Naive thymus-derived CD8-positive, alpha-beta T cell (primary cell): ENCODE data around the gene MAPK12. TPM values are rescaled to one million over a fixed set of nuclear protein-coding genes. Genes with fewer than 3 reads are reported as not detected.
"Not testable (repeated sequence)": the region's sequence is repeated elsewhere in the genome, so short reads cannot be mapped to it uniquely, and the experiment has no call there.

Source experiments
- ATAC-seq, 2 donors: fragments of 150-1000 bp; cut with Tn5 transposase in 1 of 2; sonication (Bioruptor Pico), chemical (Tn5 transposase) in 1 of 2; 1 replicate in 1 of 2; 2 replicates in 1 of 2; pipeline ENCODE4 v1.10.0; 2021; ENCODE audit warnings: mild to moderate bottlenecking in 2 of 2, moderate library complexity in 2 of 2
- POLR2A ChIA-PET: fragments of 350-600 bp; sonication (Branson Sonifier 250); formaldehyde crosslinking; loops from one replicate; lab custom pipeline; 2021; ENCODE audit warnings: antibody characterized with exemption; lab: Charles Lee
- DNase-seq, 10 donors: peaks; one replicate each; pipeline versions ENCODE4 v3.0.0 to v3.0.0-alpha.2; 2020 to 2022
- H3K27ac Mint-ChIP-seq, 10 donors: one replicate each; pipeline ENCODE4 v1.8.0; 2020 to 2022; ENCODE audit warnings: mild to moderate bottlenecking in 10 of 10, mixed read lengths in 10 of 10, moderate library complexity in 4 of 10, inconsistent platforms in 1 of 10
- H3K27me3 Mint-ChIP-seq, 5 donors: one replicate each; pipeline ENCODE4 v1.8.0; 2021 to 2022; ENCODE audit warnings: mixed read lengths in 5 of 5
- H3K36me3 Mint-ChIP-seq, 3 donors: one replicate each; pipeline ENCODE4 v1.8.0; 2020 to 2022; ENCODE audit warnings: mixed read lengths in 3 of 3, mild to moderate bottlenecking in 2 of 3, inconsistent platforms in 1 of 3
- H3K4me1 Mint-ChIP-seq, 4 donors: one replicate each; pipeline ENCODE4 v1.8.0; 2021 to 2022; ENCODE audit warnings: mixed read lengths in 4 of 4
- H3K4me3 Mint-ChIP-seq, 10 donors: one replicate each; pipeline ENCODE4 v1.8.0; 2020 to 2022; ENCODE audit warnings: mild to moderate bottlenecking in 10 of 10, mixed read lengths in 10 of 10, moderate library complexity in 6 of 10, inconsistent platforms in 1 of 10
- H3K9me3 Mint-ChIP-seq, 9 donors: one replicate each; pipeline ENCODE4 v1.8.0; 2020 to 2022; ENCODE audit warnings: mixed read lengths in 9 of 9, mild to moderate bottlenecking in 3 of 9, inconsistent platforms in 1 of 9, moderate library complexity in 1 of 9
- polyA plus RNA-seq, 3 donors: library from polyadenylated mRNA; unstranded; fragments of 300-500 nt; fragmentation: Illumina TruSeq; gene quantifications; one replicate each; pipeline ENCODE4 v1.2.3, GENCODE V29; 2021
- total RNA-seq, 8 experiments: library from RNA in 2 of 8; stranded (reverse) in 2 of 8; gene quantifications; one replicate each; pipeline ENCODE4 v1.2.3 and lab custom pipeline; 2021 to 2026

The MAPK12 gene
- total and polyA plus RNA-seq, 5 experiments from 2014 or later = 0.02 to 2.9 (median 1.1) TPM; not detected in 1

DNA sequence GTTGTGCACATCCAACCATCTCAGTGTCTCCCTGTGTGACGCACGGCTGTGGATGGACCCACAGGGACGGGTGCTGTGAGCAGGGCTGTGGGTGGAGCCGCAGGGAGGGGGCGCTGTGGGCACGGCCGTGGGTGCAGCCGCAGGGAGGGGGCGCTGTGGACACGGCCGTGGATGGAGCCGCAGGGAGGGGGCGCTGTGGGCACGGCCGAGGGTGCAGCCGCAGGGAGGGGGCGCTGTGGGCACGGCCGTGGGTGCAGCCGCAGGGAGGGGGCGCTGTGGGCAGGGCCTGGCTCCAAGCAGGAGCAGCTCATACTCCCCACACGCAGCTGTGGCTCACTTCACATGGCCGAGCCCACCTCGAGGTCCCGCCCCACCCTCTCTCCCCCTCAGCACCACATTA lies 14.7 kb upstream of the MAPK12 start:
- Mint-ChIP-seq H3K9me3 (no peaks in the 10 kb centered on the region), H3K36me3 (peaks cover 0 to 6% (median 0%) of the 10 kb centered on the region in 3 donors), H3K27me3 (peaks cover 0 to 4% (median 0%) of the 10 kb centered on the region in 5 donors), H3K27ac (no peak overlapping the region), H3K4me1 (peaks cover 5 to 14% (median 8%) of the 10 kb centered on the region in 4 donors), H3K4me3 (no peak overlapping the region)
- POLR2A ChIA-PET = interaction anchor here (0.8 to 1.3 kb wide), 5 partner anchors 32 to 66 kb away, joined by 3 to 6 read pairs (median 4); partner anchors contain the start of gene DENND6B
- DNase-seq (peak in 6 of 10 donors; percentile 33 to 75 (median 48)), ATAC-seq (peak; percentile 78 to 86)

DNA sequence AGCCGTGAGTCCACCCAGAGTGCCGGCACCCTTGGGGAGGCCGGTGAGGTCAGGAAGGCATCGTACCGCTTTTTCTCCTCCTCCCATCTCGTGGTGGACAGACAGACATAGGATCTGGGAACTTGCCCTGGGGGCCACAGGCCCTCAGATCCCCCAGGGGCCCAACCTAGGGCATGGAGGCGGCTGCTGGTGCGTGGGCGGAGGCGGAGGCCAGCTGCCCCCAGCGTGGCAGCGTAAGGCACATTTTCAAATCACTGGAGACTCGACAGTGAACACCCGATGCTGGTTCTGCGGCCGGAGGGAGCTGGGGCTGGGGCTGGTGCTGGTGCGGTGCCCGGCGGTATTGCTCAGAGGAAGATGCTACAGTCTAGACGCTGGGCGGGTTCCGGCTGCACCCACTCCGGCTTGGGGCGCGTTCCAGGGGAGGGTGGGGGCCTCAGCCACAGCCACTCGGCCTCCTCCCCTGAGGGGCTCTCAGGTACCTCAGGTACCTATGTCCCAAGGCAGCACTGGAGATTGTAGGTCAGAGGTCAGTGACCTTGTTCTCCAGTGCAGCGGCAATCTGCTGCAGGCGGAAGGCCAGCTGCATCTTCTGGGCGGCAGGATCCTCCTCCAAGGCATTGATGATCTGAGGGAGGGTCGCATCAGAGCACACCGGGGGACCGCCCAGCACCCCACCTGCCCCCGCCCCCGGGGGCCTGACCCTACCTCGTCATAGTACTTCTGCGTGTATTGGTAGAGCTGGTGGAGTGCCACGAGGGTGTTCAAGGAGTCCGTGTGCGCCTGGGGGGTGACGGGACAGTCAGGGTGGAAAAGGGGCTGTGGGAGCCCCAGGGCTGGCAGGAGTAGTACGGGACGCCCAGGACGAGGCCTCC lies 13.9 kb upstream of the MAPK12 start:
- no peak overlapping the region for H3K4me3 Mint-ChIP-seq
- H3K36me3 Mint-ChIP-seq = no peaks in the 10 kb centered on the region
- no peak for ATAC-seq
- H3K27ac Mint-ChIP-seq = peak overlapping the region in 3 of 10 donors; percentile 15 to 75 (median 75)
- peaks cover 5 to 18% (median 13%) of the 10 kb centered on the region in 4 donors for H3K4me1 Mint-ChIP-seq
- no peaks in the 10 kb centered on the region for H3K9me3 Mint-ChIP-seq
- POLR2A ChIA-PET = interaction anchor here (0.6 to 1.3 kb wide), 4 partner anchors 32 to 161 kb away, joined by 3 to 6 read pairs (median 4); partner anchors contain the start of gene DENND6B
- peaks cover 0 to 4% (median 0%) of the 10 kb centered on the region in 5 donors for H3K27me3 Mint-ChIP-seq
- DNase-seq = no peak

DNA sequence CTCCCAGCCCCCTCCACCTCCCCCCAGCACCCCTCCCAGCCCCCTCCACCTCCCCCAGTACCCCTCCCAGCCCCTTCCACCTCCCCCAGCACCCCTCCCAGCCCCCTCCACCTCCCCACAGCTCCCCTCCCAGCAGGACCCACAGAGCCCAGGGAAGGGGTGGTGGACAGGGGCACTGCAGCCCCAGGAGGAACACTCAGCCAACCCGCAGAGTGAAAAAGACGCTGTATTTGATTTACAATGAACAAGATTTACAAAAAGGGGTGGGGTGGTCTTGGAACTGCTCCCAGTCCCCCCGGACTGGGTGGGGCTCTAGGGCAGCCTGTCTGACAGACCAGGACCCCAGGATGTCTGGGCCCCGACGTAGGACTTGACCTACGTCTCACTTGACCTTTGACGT lies 13.3 kb upstream of the MAPK12 start:
- H3K36me3 Mint-ChIP-seq = no peaks in the 10 kb centered on the region
- H3K9me3 Mint-ChIP-seq = no peaks in the 10 kb centered on the region
- peaks cover 5 to 18% (median 13%) of the 10 kb centered on the region in 4 donors for H3K4me1 Mint-ChIP-seq
- DNase-seq (no peak), ATAC-seq (no peak)
- H3K27ac Mint-ChIP-seq = peak overlapping the region in 1 of 10 donors; percentile 75
- H3K4me3 Mint-ChIP-seq = no peak overlapping the region
- POLR2A ChIA-PET = no interaction called here
- H3K27me3 Mint-ChIP-seq = peaks cover 0 to 4% (median 0%) of the 10 kb centered on the region in 5 donors

- Mint-ChIP-seq H3K36me3 (no peaks in the 10 kb centered on the region), H3K9me3 (no peaks in the 10 kb centered on the region), H3K27ac (peak overlapping the region in 1 of 10 donors; percentile 53), H3K4me1 (peaks cover 5 to 18% (median 13%) of the 10 kb centered on the region in 4 donors), H3K27me3 (peaks cover 0 to 4% (median 0%) of the 10 kb centered on the region in 5 donors), H3K4me3 (no peak overlapping the region)
- POLR2A ChIA-PET = interaction anchor here (1.3 kb wide), 1 partner anchor 23 kb away, joined by 3 read pairs; the partner anchor contains the start of gene HDAC10
- DNase-seq (peak in 4 of 10 donors; percentile 41 to 53 (median 48)), ATAC-seq (no peak)
Measured at GRCh38 chr22:50274311-50274710, 12.8 kb upstream of the MAPK12 start.

- not testable (repeated sequence) for H3K27me3 Mint-ChIP-seq, H3K36me3 Mint-ChIP-seq, H3K4me3 Mint-ChIP-seq, ATAC-seq, H3K9me3 Mint-ChIP-seq, DNase-seq
- POLR2A ChIA-PET = interaction anchor here (0.6 to 1.3 kb wide), 3 partner anchors 23 to 68 kb away, joined by 3 to 5 read pairs (median 5); partner anchors contain the start of gene HDAC10
- Mint-ChIP-seq H3K27ac (peak overlapping the region in 1 of 10 donors; percentile 53), H3K4me1 (peaks cover 5 to 18% (median 13%) of the 10 kb centered on the region in 4 donors)
Measured at GRCh38 chr22:50273781-50274180, 12.3 kb upstream of the MAPK12 start.

DNA sequence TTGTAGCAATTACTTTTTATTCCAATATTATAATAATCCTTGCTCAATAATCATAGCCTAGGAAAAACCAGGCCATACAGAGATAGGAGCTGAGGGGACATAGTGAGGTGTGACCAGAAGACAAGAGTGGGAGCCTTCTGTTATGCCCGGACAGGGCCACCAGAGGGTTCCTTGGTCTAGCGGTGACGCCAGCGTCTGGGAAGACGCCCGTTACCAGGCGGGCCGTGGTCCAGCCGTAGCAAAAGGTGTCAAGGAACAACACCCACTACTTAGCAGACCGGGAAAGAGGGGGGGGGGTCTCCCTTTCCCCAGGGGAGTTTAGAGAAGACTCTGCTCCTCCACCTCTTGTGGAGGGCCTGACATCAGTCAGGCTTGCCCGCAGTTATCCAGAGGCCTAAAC lies 11.9 kb upstream of the MAPK12 start:
- POLR2A ChIA-PET = interaction anchor here (0.6 to 1.5 kb wide), 5 partner anchors 21 to 252 kb away, joined by 3 to 5 read pairs (median 4); partner anchors contain the start of genes HDAC10 and SCO2
- H3K36me3 Mint-ChIP-seq, ATAC-seq, H3K9me3 Mint-ChIP-seq, H3K4me3 Mint-ChIP-seq, H3K27me3 Mint-ChIP-seq, H3K27ac Mint-ChIP-seq, DNase-seq: not testable (repeated sequence)
- H3K4me1 Mint-ChIP-seq = peaks cover 5 to 21% (median 14%) of the 10 kb centered on the region in 4 donors

GRCh38 chr22:50272044-50272802 lies 10.7 kb upstream of the MAPK12 start:
- H3K36me3 Mint-ChIP-seq = no peaks in the 10 kb centered on the region
- H3K4me3 Mint-ChIP-seq = peak overlapping the region in 5 of 10 donors; percentile 10 to 48 (median 36)
- DNase-seq = no peak

DNA sequence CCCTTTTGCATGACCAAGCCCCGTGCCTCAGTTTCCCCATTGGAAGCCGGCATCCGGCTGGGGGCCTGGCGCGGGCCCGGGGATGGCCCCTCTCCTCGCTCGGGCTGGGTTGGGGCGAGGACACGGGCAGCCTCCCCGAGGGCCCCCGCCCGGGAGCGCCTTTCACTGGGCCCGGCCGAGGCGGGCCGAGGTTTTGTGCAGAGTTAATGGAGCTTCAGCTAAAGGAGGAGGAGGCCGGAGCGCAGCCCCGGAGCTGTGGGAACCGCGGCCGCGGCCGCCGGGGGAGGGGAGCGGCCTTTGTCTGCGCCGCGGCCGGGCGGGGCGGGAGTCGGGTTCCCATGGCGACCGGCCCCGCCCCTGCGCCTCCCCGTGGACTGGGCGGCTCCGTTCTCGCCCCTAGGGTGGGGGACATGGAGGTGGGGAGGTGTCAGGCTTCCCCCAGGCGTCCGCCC lies 10.1 kb upstream of the MAPK12 start:
- H3K4me1 Mint-ChIP-seq = peaks cover 5 to 23% (median 16%) of the 10 kb centered on the region in 4 donors
- peak overlapping the region in 3 of 10 donors; percentile 60 to 72 (median 64) for H3K4me3 Mint-ChIP-seq
- H3K36me3 Mint-ChIP-seq = no peaks in the 10 kb centered on the region
- peaks cover 0 to 4% (median 0%) of the 10 kb centered on the region in 5 donors for H3K27me3 Mint-ChIP-seq
- no peaks in the 10 kb centered on the region for H3K9me3 Mint-ChIP-seq
- peak in 5 of 10 donors; percentile 36 to 74 (median 43) for DNase-seq
- POLR2A ChIA-PET = interaction anchor here (0.5 to 1.2 kb wide), 2 partner anchors 21 to 196 kb away, joined by 4 to 5 read pairs; partner anchors contain the start of gene HDAC10
- ATAC-seq = no peak
- H3K27ac Mint-ChIP-seq = no peak overlapping the region

More at GRCh38 chr22:50272044-50272802, 10.7 kb upstream of the MAPK12 start:
- H3K4me1 Mint-ChIP-seq = peaks cover 5 to 24% (median 16%) of the 10 kb centered on the region in 4 donors
- H3K27ac Mint-ChIP-seq = no peak overlapping the region
- H3K27me3 Mint-ChIP-seq = peaks cover 0 to 4% (median 0%) of the 10 kb centered on the region in 5 donors
- no peak for ATAC-seq
- POLR2A ChIA-PET = interaction anchor here (0.5 to 1.5 kb wide), 7 partner anchors 20 to 348 kb away, joined by 3 to 5 read pairs (median 4); partner anchors contain the start of genes HDAC10 and SCO2
- H3K9me3 Mint-ChIP-seq = no peaks in the 10 kb centered on the region

GRCh38 chr22:50270666-50271394 lies 9.3 kb upstream of the MAPK12 start:
- Mint-ChIP-seq H3K27me3 (peaks cover 0 to 6% (median 0%) of the 10 kb centered on the region in 5 donors), H3K4me1 (peaks cover 5 to 23% (median 16%) of the 10 kb centered on the region in 4 donors), H3K9me3 (no peaks in the 10 kb centered on the region), H3K4me3 (peak overlapping the region; percentile 65 to 83 (median 73)), H3K36me3 (no peaks in the 10 kb centered on the region), H3K27ac (peak overlapping the region in 2 of 10 donors; percentile 4 to 79)
- ATAC-seq (peak; percentile 65 to 69), DNase-seq (peak; percentile 42 to 78 (median 70))
- POLR2A ChIA-PET = no interaction called here

DNA sequence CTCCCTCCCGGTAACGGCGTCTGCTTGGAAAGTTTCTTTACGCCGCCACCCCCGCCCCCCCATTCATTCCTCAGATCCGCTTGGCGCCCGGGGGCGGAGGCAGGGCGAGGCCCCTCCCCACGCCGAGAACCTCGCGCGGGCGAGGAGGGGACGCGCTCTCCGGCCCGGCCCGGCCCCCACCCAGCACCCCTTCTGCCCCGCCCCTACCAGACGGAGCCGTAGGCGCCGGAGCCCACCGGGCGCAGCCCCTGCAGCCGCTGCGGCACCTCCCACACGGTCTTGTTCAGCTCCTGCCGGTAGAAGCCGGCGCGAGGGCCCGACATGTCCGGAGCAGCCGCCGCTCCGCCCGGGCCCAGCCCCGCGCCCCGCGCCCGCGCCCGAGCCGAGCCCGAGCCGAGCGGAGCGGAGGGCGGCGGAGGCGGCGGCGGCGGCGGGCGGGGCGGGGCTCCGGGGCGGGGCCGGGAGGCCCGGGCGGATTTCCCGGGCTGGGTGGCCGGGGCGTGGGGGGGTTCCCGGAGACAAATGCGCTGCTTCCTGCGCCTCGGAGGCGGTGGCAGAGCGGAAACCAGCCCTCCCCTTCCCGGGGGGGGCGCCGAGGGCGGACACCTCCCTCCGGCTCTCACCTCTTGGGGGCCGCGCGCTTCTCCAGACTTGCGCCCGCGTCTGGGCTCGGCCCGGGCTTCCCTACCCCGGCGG lies 8.6 kb upstream of the MAPK12 start, which contains the start of gene MAPK11:
TSS of gene MAPK11 (minus strand) at position 411 of the 696 bp plus-strand sequence. CDS start at position 323, 88 bp downstream.
- H3K4me1 Mint-ChIP-seq = peaks cover 5 to 23% (median 17%) of the 10 kb centered on the region in 4 donors
- no peaks in the 10 kb centered on the region for H3K9me3 Mint-ChIP-seq
- ATAC-seq = peak; percentile 66 to 74
- POLR2A ChIA-PET = no interaction called here
- peak within 1 kb of the TSS; percentile 65 to 83 (median 73) for H3K4me3 Mint-ChIP-seq
- no peaks in the 10 kb centered on the region for H3K36me3 Mint-ChIP-seq
- peak within 1 kb of the TSS in 3 of 10 donors; percentile 4 to 79 (median 75) for H3K27ac Mint-ChIP-seq
- peak in 9 of 10 donors; percentile 42 to 86 (median 67) for DNase-seq
- peaks cover 0 to 7% (median 0%) of the 10 kb centered on the region in 5 donors for H3K27me3 Mint-ChIP-seq
